Natural killer cell (primary cell): ENCODE measurements around the gene TBX5. TPM values are rescaled to one million over a fixed set of nuclear protein-coding genes. Genes with fewer than 3 reads are reported as not detected.
"Not testable (repeated sequence)": the region's sequence is repeated elsewhere in the genome, so short reads cannot be mapped to it uniquely, and the experiment has no call there.

Source experiments
- ATAC-seq, 3 donors: fragments of 150-1000 bp in 2 of 3; fragments of 200-7000 bp in 1 of 3; cut with Tn5 transposase; 1 replicate in 1 of 3; 2 replicates in 2 of 3; pipeline ENCODE4 v1.10.0; 2021; ENCODE audit warnings: mild to moderate bottlenecking in 2 of 3, moderate library complexity in 2 of 3
- DNase-seq, 2 donors: peaks; one replicate each; pipeline versions ENCODE4 v3.0.0 to v3.0.0-alpha.2; 2013 to 2021; ENCODE audit warnings: mixed read lengths in 1 of 2
- H3K27ac ChIP-seq: one replicate; pipeline ENCODE4 v1.5.1; 2013; ENCODE audit warnings: mild to moderate bottlenecking, low read length
- H3K27me3 ChIP-seq: one replicate; pipeline ENCODE4 v1.6.1; 2013; ENCODE audit warnings: low read length; ENCODE audit not compliant: control insufficient read depth, insufficient read depth
- H3K36me3 ChIP-seq: one replicate; pipeline ENCODE4 v1.6.1; 2013; ENCODE audit warnings: low read length; ENCODE audit not compliant: control insufficient read depth, insufficient read depth
- H3K4me1 ChIP-seq: one replicate; pipeline ENCODE4 v1.6.1; 2013; ENCODE audit warnings: low read length; ENCODE audit not compliant: control insufficient read depth, insufficient read depth
- H3K4me3 ChIP-seq: one replicate; pipeline ENCODE4 v1.5.1; 2013; ENCODE audit warnings: low read length
- H3K9me3 ChIP-seq: one replicate; pipeline ENCODE4 v1.6.1; 2013; ENCODE audit warnings: low read length; ENCODE audit not compliant: control insufficient read depth, insufficient read depth
- H3K27ac Mint-ChIP-seq, 2 donors: one replicate each; pipeline ENCODE4 v1.8.0; 2022; ENCODE audit warnings: mild to moderate bottlenecking in 2 of 2, mixed read lengths in 2 of 2, moderate library complexity in 1 of 2
- H3K27me3 Mint-ChIP-seq, 2 donors: one replicate each; pipeline ENCODE4 v1.8.0; 2022; ENCODE audit warnings: low read depth in 2 of 2, mixed read lengths in 2 of 2
- H3K36me3 Mint-ChIP-seq: one replicate; pipeline ENCODE4 v1.8.0; 2022; ENCODE audit warnings: mixed read lengths
- H3K4me1 Mint-ChIP-seq, 2 donors: one replicate each; pipeline ENCODE4 v1.8.0; 2022; ENCODE audit warnings: mixed read lengths in 2 of 2
- H3K4me3 Mint-ChIP-seq: one replicate; pipeline ENCODE4 v1.8.0; 2022; ENCODE audit warnings: mild to moderate bottlenecking, moderate library complexity, mixed read lengths
- H3K9me3 Mint-ChIP-seq, 2 donors: one replicate each; pipeline ENCODE4 v1.8.0; 2022; ENCODE audit warnings: mixed read lengths in 2 of 2
- WGBS: methylation state at CpG from one replicate; pipeline ENCODE4 v1.1.7; 2013; ENCODE audit warnings: missing lambda C conversion rate; ENCODE audit not compliant: insufficient coverage; 5-methylcytosine and 5-hydroxymethylcytosine counted together
- intact Hi-C: fragments of 100-400 bp; cut with micrococcal nuclease; formaldehyde crosslinking; loops from one replicate; pipeline ENCODE4 v1.14.2; 2022
- total RNA-seq, 4 donors: library from RNA; stranded (reverse); fragments of 120-200 nt in 1 of 4; gene quantifications; one replicate each; pipeline versions ENCODE4 v1.2.3 to v1.2.4, GENCODE V29; 2013 to 2022
- TF ChIP-seq, protein P1 (sequence below): fragments of 200-600 bp; IDR thresholded peaks from one replicate; pipeline ENCODE4 v1.8.0; 2022; ENCODE audit warnings: antibody characterized with exemption

Gene TBX5
- total RNA-seq, 3 donors from 2014 or later (not counting 1 experiment from before 2014, with no cell fraction given), result not detected

GRCh38 chr12:114360485-114360884 lies 45.5 kb downstream of the TBX5 start:
- DNase-seq, result no peak

GRCh38 chr12:114355389-114356088 lies 50.4 kb downstream of the TBX5 start:
- Histone ChIP-seq H3K4me1 (no peaks in the 10 kb centered on the region), H3K4me3 (no peak overlapping the region), H3K27ac (no peak overlapping the region), H3K9me3 (no peaks in the 10 kb centered on the region), H3K27me3 (no peaks in the 10 kb centered on the region), H3K36me3 (no peaks in the 10 kb centered on the region)
- peaks cover 0 to 7% of the 10 kb centered on the region in 2 donors for H3K27me3 Mint-ChIP-seq
- H3K9me3 Mint-ChIP-seq, result peaks cover 3 to 6% of the 10 kb centered on the region in 2 donors
- WGBS, result 66% methylated on average over 15 of the region's 16 CpGs
- intact Hi-C loops, result no loop called here
- H3K4me3 Mint-ChIP-seq, result no peak overlapping the region
- H3K4me1 Mint-ChIP-seq, result no peaks in the 10 kb centered on the region
- TF ChIP-seq, protein P1, sequence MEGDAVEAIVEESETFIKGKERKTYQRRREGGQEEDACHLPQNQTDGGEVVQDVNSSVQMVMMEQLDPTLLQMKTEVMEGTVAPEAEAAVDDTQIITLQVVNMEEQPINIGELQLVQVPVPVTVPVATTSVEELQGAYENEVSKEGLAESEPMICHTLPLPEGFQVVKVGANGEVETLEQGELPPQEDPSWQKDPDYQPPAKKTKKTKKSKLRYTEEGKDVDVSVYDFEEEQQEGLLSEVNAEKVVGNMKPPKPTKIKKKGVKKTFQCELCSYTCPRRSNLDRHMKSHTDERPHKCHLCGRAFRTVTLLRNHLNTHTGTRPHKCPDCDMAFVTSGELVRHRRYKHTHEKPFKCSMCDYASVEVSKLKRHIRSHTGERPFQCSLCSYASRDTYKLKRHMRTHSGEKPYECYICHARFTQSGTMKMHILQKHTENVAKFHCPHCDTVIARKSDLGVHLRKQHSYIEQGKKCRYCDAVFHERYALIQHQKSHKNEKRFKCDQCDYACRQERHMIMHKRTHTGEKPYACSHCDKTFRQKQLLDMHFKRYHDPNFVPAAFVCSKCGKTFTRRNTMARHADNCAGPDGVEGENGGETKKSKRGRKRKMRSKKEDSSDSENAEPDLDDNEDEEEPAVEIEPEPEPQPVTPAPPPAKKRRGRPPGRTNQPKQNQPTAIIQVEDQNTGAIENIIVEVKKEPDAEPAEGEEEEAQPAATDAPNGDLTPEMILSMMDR, result no peak
- ATAC-seq, result no peak
- H3K36me3 Mint-ChIP-seq, result no peaks in the 10 kb centered on the region
- no peak overlapping the region for H3K27ac Mint-ChIP-seq
- DNase-seq, result no peak

More at GRCh38 chr12:114360485-114360884, 45.5 kb downstream of the TBX5 start:
- no peaks in the 10 kb centered on the region for H3K4me1 ChIP-seq
- no peaks in the 10 kb centered on the region for H3K27me3 ChIP-seq
- no peak for ATAC-seq
- Mint-ChIP-seq H3K4me1 (no peaks in the 10 kb centered on the region), H3K27ac (no peak overlapping the region), H3K36me3 (no peaks in the 10 kb centered on the region), H3K4me3 (no peak overlapping the region), H3K27me3 (peaks cover 0 to 1% of the 10 kb centered on the region in 2 donors), H3K9me3 (peaks cover 0 to 5% of the 10 kb centered on the region in 2 donors)
- H3K9me3 ChIP-seq, result no peaks in the 10 kb centered on the region
- H3K4me3 ChIP-seq, result no peak overlapping the region
- H3K27ac ChIP-seq, result no peak overlapping the region
- TF ChIP-seq, protein P1, result no peak
- no peaks in the 10 kb centered on the region for H3K36me3 ChIP-seq
- intact Hi-C loops, result no loop called here

- H3K4me1 Mint-ChIP-seq, DNase-seq, H3K4me1 ChIP-seq, H3K36me3 Mint-ChIP-seq, intact Hi-C loops, H3K4me3 ChIP-seq, H3K9me3 Mint-ChIP-seq, H3K36me3 ChIP-seq, H3K4me3 Mint-ChIP-seq, H3K9me3 ChIP-seq, H3K27ac ChIP-seq, H3K27me3 Mint-ChIP-seq, H3K27me3 ChIP-seq, H3K27ac Mint-ChIP-seq, ATAC-seq: not testable (repeated sequence)
- 85% methylated on average over 7 of the region's 7 CpGs for WGBS
Observed at GRCh38 chr12:114349239-114349638, 56.7 kb downstream of the TBX5 start.

GRCh38 chr12:114347861-114348260 lies 58.1 kb downstream of the TBX5 start:
- Histone ChIP-seq H3K4me1 (no peaks in the 10 kb centered on the region), H3K36me3 (no peaks in the 10 kb centered on the region), H3K27me3 (no peaks in the 10 kb centered on the region), H3K27ac (no peak overlapping the region), H3K9me3 (no peaks in the 10 kb centered on the region), H3K4me3 (no peak overlapping the region)
- ATAC-seq (no peak), DNase-seq (no peak)
- TF ChIP-seq, protein P1, result no peak
- Mint-ChIP-seq H3K36me3 (no peaks in the 10 kb centered on the region), H3K27me3 (peaks cover 0 to 4% of the 10 kb centered on the region in 2 donors), H3K27ac (no peak overlapping the region), H3K4me3 (no peak overlapping the region), H3K4me1 (no peaks in the 10 kb centered on the region), H3K9me3 (no peaks in the 10 kb centered on the region)
- WGBS, result 83% methylated on average over 2 of the region's 3 CpGs
- intact Hi-C loops, result no loop called here
